ENCODE results near the gene ATXN7L3B.

ATXN7L3B gene

GRCh38 chr12:74552201-74552600, 14.6 kb downstream of the ATXN7L3B start:
- DNase-seq, result no peak

- DNase-seq, result no peak
Observed at GRCh38 chr12:74559728-74560127, 22.1 kb downstream of the ATXN7L3B start.

GRCh38 chr12:74563927-74564326, 26.3 kb downstream of the ATXN7L3B start:
- DNase-seq, result no peak

DNA sequence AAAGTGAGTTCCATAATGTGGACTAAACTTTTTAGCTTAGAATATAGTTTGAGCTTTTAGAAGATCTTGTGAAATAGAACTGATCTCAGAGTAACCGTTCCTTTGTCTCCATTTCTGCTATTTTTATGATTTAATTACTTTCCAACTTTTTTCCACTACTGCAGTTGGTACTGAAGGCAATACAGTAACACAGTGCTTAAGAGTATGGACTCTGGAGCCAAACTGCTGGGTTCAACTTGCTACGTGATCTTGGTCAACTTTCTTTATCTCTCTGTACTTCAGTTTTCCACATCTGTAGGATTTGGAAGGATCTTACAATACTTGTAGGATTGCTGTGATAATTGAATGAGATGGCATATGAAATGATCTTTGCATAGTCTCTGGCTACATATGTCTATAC, 40.9 kb downstream of the ATXN7L3B start:
- DNase-seq, result no peak

DNA sequence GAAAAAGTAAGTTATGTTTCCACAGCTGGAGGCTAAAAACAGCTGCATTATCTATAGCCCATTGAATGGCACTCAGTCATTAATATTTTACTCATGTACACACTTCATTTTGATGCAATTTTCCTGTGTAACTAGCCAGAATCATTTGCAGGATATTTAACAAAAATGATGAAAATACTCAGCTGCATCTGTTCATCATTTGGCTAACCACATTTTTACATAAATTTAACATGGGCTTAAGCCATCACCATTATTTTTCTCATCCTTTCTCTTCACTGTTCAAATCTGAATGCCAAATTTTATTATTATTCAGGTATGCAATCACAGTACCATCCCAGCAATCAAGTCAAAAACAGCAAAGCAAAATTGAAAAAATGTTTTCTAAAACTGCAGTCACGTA, 41.8 kb downstream of the ATXN7L3B start:
- DNase-seq, result no peak

DNA sequence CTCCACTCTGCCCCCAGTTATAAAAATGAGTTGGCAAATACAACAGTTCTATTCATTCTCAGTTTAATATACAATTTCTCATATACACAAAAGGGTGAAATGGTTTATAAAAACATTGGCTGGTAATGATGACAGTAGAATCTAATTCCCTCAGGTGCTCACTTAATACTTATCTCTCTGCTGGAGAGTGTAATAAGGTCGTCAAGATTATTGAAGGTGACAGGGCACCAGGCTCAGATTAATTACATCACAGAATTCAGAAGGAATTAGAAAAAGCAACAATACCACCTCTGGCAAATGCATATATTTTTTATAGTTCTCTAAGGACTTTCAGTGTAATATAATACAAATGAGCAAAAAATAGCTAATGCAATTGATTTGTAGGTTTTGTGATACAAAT, 42.3 kb downstream of the ATXN7L3B start:
- no peak for DNase-seq

- DNase-seq, result no peak
Observed at GRCh38 chr12:74581439-74581838, 43.8 kb downstream of the ATXN7L3B start.

GRCh38 chr12:74584483-74585062, 46.9 kb downstream of the ATXN7L3B start:
- no peak for DNase-seq

GRCh38 chr12:74586251-74586650, 48.6 kb downstream of the ATXN7L3B start:
- DNase-seq, result no peak
